ENCODE data around the gene PTPRCAP.
"Not testable (repeated sequence)": the region's sequence is repeated elsewhere in the genome, so short reads cannot be mapped to it uniquely, and the experiment has no call there.

GRCh38 chr11:67477344-67478050 is 40.0 kb upstream of the PTPRCAP start:
- TF ChIP-seq CTCF, POLR2AphosphoS5, POLR2A (IDR thresholded peaks at IDR 0.05): not testable (repeated sequence)
